ENCODE measurements around the gene DLX1.

Gene DLX1

GRCh38 chr2:172091000-172091641, 5.8 kb downstream of the DLX1 start:
- no peak overlapping the region for H3K4me3 ChIP-seq (ENCODE audit: low read depth, low read length)
- no peak for DNase-seq (ENCODE audit: low read depth, low spot score)
- in situ Hi-C loops (cut with HindIII; ENCODE audit: low sequenced_read_pairs) = no loop called here
- TF ChIP-seq CTCF (IDR thresholded peaks at IDR 0.05; ENCODE audit: low read depth, low read length) = no peak

- TF ChIP-seq CTCF (IDR thresholded peaks at IDR 0.05; ENCODE audit: low read depth, low read length) = no peak
- DNase-seq (ENCODE audit: low read depth, low spot score) = no peak
- in situ Hi-C loops (cut with HindIII; ENCODE audit: low sequenced_read_pairs) = no loop called here
- H3K4me3 ChIP-seq (ENCODE audit: low read depth, low read length) = no peak overlapping the region
These were observed 6.7 kb downstream of the DLX1 start for GRCh38 chr2:172091761-172092566.

- TF ChIP-seq CTCF (IDR thresholded peaks at IDR 0.05; ENCODE audit: low read depth, low read length) = no peak
- no peak overlapping the region for H3K4me3 ChIP-seq (ENCODE audit: low read depth, low read length)
- no peak for DNase-seq (ENCODE audit: low read depth, low spot score)
- in situ Hi-C loops (cut with HindIII; ENCODE audit: low sequenced_read_pairs) = no loop called here
These were observed 7.6 kb downstream of the DLX1 start for GRCh38 chr2:172092716-172093415.

GRCh38 chr2:172093416-172094293, 8.3 kb downstream of the DLX1 start:
- H3K4me3 ChIP-seq (ENCODE audit: low read depth, low read length) = no peak overlapping the region
- TF ChIP-seq CTCF (IDR thresholded peaks at IDR 0.05; ENCODE audit: low read depth, low read length) = no peak
- in situ Hi-C loops (cut with HindIII; ENCODE audit: low sequenced_read_pairs) = no loop called here
- DNase-seq (ENCODE audit: low read depth, low spot score) = no peak

- no peak for TF ChIP-seq CTCF (IDR thresholded peaks at IDR 0.05; ENCODE audit: low read depth, low read length)
- H3K4me3 ChIP-seq (ENCODE audit: low read depth, low read length) = peak overlapping the region; percentile 41
- in situ Hi-C loops (cut with HindIII; ENCODE audit: low sequenced_read_pairs) = no loop called here
- no peak for DNase-seq (ENCODE audit: low read depth, low spot score)
These were observed 9.2 kb downstream of the DLX1 start for GRCh38 chr2:172094294-172095145.

Data from astrocyte of the spinal cord (primary cell).